WTC11 (cell line): ENCODE results near the gene TRIM7. TPM values are rescaled to one million over a fixed set of nuclear protein-coding genes. Genes with fewer than 3 reads are reported as not detected.

Experiments
- ATAC-seq: fragments of 200-7000 bp; cut with Tn5 transposase; 2 replicates; pipeline ENCODE4 v1.10.0; 2021; ENCODE audit warnings: mild to moderate bottlenecking, moderate library complexity
- CTCF ChIA-PET: fragments of 300-600 bp; sonication (Branson Sonifier 250); formaldehyde crosslinking; loops from one replicate; lab custom pipeline; 2021; ENCODE audit warnings: antibody characterized with exemption; lab: Charles Lee
- POLR2A ChIA-PET: fragments of 350-600 bp; sonication (Branson Sonifier 250); formaldehyde crosslinking; loops from one replicate; lab custom pipeline; 2021; ENCODE audit warnings: antibody characterized with exemption; lab: Charles Lee
- DNase-seq: peaks from one replicate; pipeline ENCODE4 v3.0.0; 2021; ENCODE audit warnings: low spot score
- H3K27ac Mint-ChIP-seq: 2 replicates; pipeline ENCODE4 v1.8.0; 2021; ENCODE audit warnings: mixed read lengths
- H3K27me3 Mint-ChIP-seq: 2 replicates; pipeline ENCODE4 v1.8.0; 2021; ENCODE audit warnings: low read depth, mild to moderate bottlenecking, moderate library complexity, mixed read lengths
- H3K36me3 Mint-ChIP-seq: 2 replicates; pipeline ENCODE4 v1.8.0; 2021; ENCODE audit warnings: mixed read lengths
- H3K4me1 Mint-ChIP-seq: 2 replicates; pipeline ENCODE4 v1.8.0; 2022; ENCODE audit warnings: mixed read lengths
- H3K4me3 Mint-ChIP-seq: 2 replicates; pipeline ENCODE4 v1.8.0; 2021; ENCODE audit warnings: mild to moderate bottlenecking, moderate library complexity, mixed read lengths
- H3K9me3 Mint-ChIP-seq: 2 replicates; pipeline ENCODE4 v1.8.0; 2021; ENCODE audit warnings: mixed read lengths
- ATF1 ChIP-seq: sonication (generic); formaldehyde crosslinking; IDR thresholded peaks from 2 replicates; pipeline ENCODE4 v1.8.1; 2023; ENCODE audit warnings: mild to moderate bottlenecking, moderate library complexity, missing genetic modification reagents
- ETV6 ChIP-seq: sonication (generic); formaldehyde crosslinking; IDR thresholded peaks from 2 replicates; pipeline ENCODE4 v1.8.1; 2022; ENCODE audit warnings: mild to moderate bottlenecking, missing genetic modification reagents
- NFATC4 ChIP-seq: fragments of 250-450 bp; sonication (Bioruptor Pico); IDR thresholded peaks from 2 replicates; pipeline ENCODE4 v1.9.0; 2021; ENCODE audit warnings: mild to moderate bottlenecking
- NFE2L1 ChIP-seq: sonication (generic); formaldehyde crosslinking; IDR thresholded peaks from 2 replicates; pipeline ENCODE4 v1.8.1; 2023; ENCODE audit warnings: missing genetic modification reagents
- NFYB ChIP-seq: sonication (generic); formaldehyde crosslinking; conservative IDR thresholded peaks from 2 replicates; pipeline ENCODE4 v1.8.0; 2022; ENCODE audit warnings: low read depth, missing genetic modification reagents
- NR1H2 ChIP-seq: sonication (generic); formaldehyde crosslinking; IDR thresholded peaks from 2 replicates; pipeline ENCODE4 v1.9.0; 2021; ENCODE audit warnings: mild to moderate bottlenecking, moderate library complexity, missing genetic modification reagents
- NR3C1 ChIP-seq: sonication (generic); formaldehyde crosslinking; conservative IDR thresholded peaks from 2 replicates; pipeline ENCODE4 v1.8.1; 2023; ENCODE audit warnings: low read depth, mild to moderate bottlenecking, missing genetic modification reagents
- RORB ChIP-seq: fragments of 250-450 bp; sonication (Bioruptor Pico); IDR thresholded peaks from 2 replicates; pipeline ENCODE4 v1.9.0; 2021; ENCODE audit warnings: mild to moderate bottlenecking
- ZBTB21 ChIP-seq: sonication (generic); formaldehyde crosslinking; IDR thresholded peaks from 2 replicates; pipeline ENCODE4 v1.8.1; 2023; ENCODE audit warnings: mild to moderate bottlenecking, missing genetic modification reagents, borderline replicate concordance
- ZNF138 ChIP-seq: sonication (generic); formaldehyde crosslinking; conservative IDR thresholded peaks from 2 replicates; pipeline ENCODE4 v1.8.1; 2022; ENCODE audit warnings: mild to moderate bottlenecking, moderate library complexity, missing genetic modification reagents
- ZNF219 ChIP-seq: sonication (generic); formaldehyde crosslinking; IDR thresholded peaks from 2 replicates; pipeline ENCODE4 v1.8.0; 2023; ENCODE audit warnings: missing genetic modification reagents, mild to moderate bottlenecking, borderline replicate concordance
- ZNF423 ChIP-seq: fragments of 250-450 bp; sonication (Bioruptor Pico); IDR thresholded peaks from 2 replicates; pipeline ENCODE4 v2.1.2; 2022; ENCODE audit warnings: mild to moderate bottlenecking, moderate library complexity
- total RNA-seq: library from RNA; stranded (reverse); gene quantifications from 3 replicates; pipeline ENCODE4 v1.2.3, GENCODE V29; 2021
- TF ChIP-seq, protein P1 (sequence below): sonication (generic); formaldehyde crosslinking; conservative IDR thresholded peaks from 2 replicates; pipeline ENCODE4 v1.8.1; 2023; ENCODE audit warnings: mild to moderate bottlenecking, low read depth, missing genetic modification reagents, moderate library complexity
- TF ChIP-seq, protein P2 (sequence below): sonication (generic); formaldehyde crosslinking; IDR thresholded peaks from 2 replicates; pipeline ENCODE4 v1.8.1; 2022; ENCODE audit warnings: mild to moderate bottlenecking, moderate library complexity, missing genetic modification reagents
- TF ChIP-seq, protein P3 (sequence below): fragments of 250-450 bp; sonication (Bioruptor Pico); IDR thresholded peaks from 2 replicates; pipeline ENCODE4 v1.8.0; 2021; ENCODE audit warnings: mild to moderate bottlenecking
- TF ChIP-seq, protein P4 (sequence below): fragments of 250-450 bp; sonication (Bioruptor Pico); conservative IDR thresholded peaks from 2 replicates; pipeline ENCODE4 v1.9.0; 2021; ENCODE audit warnings: mild to moderate bottlenecking

The TRIM7 gene
- total RNA-seq, 1 experiment from 2014 or later: 1.4 TPM

DNA sequence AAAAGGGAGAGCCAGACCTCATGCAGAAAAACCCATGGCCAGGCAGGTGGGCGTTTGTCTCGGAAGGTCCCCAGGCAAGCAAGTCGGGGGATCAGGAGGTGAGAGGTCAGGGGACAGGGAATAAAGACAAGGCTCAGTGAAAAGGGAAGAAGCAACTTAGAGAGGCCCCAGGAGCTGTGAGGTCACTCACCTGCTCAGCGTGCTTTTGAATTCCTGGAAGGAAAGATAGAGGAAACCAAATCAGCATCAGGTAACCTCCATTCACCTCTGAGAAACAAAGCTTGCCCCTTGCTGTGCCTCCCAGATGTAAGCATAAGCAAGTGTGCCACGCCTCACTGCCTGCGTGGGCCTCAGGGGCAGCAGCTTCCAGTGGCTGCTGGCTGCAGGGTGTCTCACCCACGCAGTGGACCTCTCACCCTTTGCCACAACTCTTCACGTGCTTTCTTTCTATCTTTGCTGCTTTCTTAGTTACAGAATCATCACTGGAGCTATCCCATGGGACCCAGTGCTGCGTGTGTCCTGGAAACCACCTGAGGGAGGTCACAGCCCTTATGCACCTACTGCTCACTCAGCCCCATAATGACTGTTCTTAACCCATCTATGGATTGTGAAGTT is 6.0 kb downstream of the TRIM7 start:
- Mint-ChIP-seq H3K4me1 (peaks cover 54% of the 10 kb centered on the region), H3K36me3 (no peaks in the 10 kb centered on the region), H3K4me3 (no peak overlapping the region), H3K9me3 (no peaks in the 10 kb centered on the region), H3K27ac (no peak overlapping the region), H3K27me3 (peaks cover 56% of the 10 kb centered on the region)
- POLR2A ChIA-PET: interaction anchor here (1.0 to 1.3 kb wide), 2 partner anchors 8 to 61 kb away, joined by 3 read pairs; no protein-coding TSS in a partner anchor
- peak; percentile 29 for ATAC-seq
- TF ChIP-seq NR1H2 (no peak), ZNF219 (CRISPR knock-in tag) (no peak), ZNF423 (CRISPR knock-in tag) (no peak), NFATC4 (CRISPR knock-in tag) (no peak), NFYB (no peak)
- TF ChIP-seq, protein P1, sequence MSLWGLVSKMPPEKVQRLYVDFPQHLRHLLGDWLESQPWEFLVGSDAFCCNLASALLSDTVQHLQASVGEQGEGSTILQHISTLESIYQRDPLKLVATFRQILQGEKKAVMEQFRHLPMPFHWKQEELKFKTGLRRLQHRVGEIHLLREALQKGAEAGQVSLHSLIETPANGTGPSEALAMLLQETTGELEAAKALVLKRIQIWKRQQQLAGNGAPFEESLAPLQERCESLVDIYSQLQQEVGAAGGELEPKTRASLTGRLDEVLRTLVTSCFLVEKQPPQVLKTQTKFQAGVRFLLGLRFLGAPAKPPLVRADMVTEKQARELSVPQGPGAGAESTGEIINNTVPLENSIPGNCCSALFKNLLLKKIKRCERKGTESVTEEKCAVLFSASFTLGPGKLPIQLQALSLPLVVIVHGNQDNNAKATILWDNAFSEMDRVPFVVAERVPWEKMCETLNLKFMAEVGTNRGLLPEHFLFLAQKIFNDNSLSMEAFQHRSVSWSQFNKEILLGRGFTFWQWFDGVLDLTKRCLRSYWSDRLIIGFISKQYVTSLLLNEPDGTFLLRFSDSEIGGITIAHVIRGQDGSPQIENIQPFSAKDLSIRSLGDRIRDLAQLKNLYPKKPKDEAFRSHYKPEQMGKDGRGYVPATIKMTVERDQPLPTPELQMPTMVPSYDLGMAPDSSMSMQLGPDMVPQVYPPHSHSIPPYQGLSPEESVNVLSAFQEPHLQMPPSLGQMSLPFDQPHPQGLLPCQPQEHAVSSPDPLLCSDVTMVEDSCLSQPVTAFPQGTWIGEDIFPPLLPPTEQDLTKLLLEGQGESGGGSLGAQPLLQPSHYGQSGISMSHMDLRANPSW (CRISPR knock-in tag): no peak
- DNase-seq: peak; percentile 16
- CTCF ChIA-PET: interaction anchor here (0.9 to 1.6 kb wide), 3 partner anchors 14 to 30 kb away, joined by 3 to 10 read pairs (median 3); no protein-coding TSS in a partner anchor

DNA sequence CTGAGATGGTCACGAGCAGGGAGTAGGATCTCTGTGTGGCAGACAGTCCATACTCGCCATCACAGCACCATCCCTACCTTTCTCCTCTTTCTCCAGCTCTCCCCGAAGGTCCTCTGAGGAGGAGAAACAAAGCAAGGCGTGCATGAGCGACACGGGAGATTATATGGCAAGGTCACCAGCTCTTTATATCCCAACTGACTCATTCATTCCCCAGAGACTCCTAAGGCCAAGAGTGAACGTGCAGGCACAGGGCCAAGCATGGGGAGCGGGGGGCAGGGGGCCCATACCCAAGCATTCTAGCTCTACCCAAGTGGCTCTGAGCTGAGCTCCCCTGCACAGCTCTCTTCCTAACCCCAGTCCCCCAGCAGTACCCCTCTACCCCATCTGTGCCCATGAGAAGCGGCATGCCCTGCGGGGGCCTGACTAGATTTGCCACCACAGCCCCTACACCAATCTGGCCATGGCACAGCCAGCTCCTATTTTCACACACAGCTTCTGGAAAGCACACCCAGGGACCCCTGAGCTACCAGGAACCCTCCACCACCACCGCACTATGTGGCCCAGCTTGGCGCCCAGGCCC is 6.8 kb downstream of the TRIM7 start:
- no peak for ATAC-seq
- Mint-ChIP-seq H3K4me3 (no peak overlapping the region), H3K9me3 (no peaks in the 10 kb centered on the region), H3K36me3 (no peaks in the 10 kb centered on the region), H3K27ac (no peak overlapping the region), H3K27me3 (peaks cover 48% of the 10 kb centered on the region), H3K4me1 (peaks cover 50% of the 10 kb centered on the region)
- CTCF ChIA-PET: interaction anchor here (0.8 to 1.6 kb wide), 4 partner anchors 14 to 414 kb away, joined by 3 to 10 read pairs (median 5); no protein-coding TSS in a partner anchor
- DNase-seq: no peak
- POLR2A ChIA-PET: interaction anchor here (1.3 kb wide), 1 partner anchor 9 kb away, joined by 3 read pairs; no protein-coding TSS in a partner anchor
- TF ChIP-seq NFE2L1 (no peak), NFATC4 (CRISPR knock-in tag) (no peak), ZNF138 (no peak), ATF1 (CRISPR knock-in tag) (no peak), NFYB (no peak), NR3C1 (CRISPR knock-in tag) (no peak), ZNF219 (CRISPR knock-in tag) (no peak), RORB (CRISPR knock-in tag) (no peak), ZBTB21 (CRISPR knock-in tag) (no peak), ETV6 (no peak)
- TF ChIP-seq, protein P2, sequence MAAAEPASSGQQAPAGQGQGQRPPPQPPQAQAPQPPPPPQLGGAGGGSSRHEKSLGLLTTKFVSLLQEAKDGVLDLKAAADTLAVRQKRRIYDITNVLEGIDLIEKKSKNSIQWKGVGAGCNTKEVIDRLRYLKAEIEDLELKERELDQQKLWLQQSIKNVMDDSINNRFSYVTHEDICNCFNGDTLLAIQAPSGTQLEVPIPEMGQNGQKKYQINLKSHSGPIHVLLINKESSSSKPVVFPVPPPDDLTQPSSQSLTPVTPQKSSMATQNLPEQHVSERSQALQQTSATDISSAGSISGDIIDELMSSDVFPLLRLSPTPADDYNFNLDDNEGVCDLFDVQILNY (CRISPR knock-in tag): no peak
- TF ChIP-seq, protein P3, sequence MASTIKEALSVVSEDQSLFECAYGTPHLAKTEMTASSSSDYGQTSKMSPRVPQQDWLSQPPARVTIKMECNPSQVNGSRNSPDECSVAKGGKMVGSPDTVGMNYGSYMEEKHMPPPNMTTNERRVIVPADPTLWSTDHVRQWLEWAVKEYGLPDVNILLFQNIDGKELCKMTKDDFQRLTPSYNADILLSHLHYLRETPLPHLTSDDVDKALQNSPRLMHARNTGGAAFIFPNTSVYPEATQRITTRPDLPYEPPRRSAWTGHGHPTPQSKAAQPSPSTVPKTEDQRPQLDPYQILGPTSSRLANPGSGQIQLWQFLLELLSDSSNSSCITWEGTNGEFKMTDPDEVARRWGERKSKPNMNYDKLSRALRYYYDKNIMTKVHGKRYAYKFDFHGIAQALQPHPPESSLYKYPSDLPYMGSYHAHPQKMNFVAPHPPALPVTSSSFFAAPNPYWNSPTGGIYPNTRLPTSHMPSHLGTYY (CRISPR knock-in tag): no peak
- TF ChIP-seq, protein P4, sequence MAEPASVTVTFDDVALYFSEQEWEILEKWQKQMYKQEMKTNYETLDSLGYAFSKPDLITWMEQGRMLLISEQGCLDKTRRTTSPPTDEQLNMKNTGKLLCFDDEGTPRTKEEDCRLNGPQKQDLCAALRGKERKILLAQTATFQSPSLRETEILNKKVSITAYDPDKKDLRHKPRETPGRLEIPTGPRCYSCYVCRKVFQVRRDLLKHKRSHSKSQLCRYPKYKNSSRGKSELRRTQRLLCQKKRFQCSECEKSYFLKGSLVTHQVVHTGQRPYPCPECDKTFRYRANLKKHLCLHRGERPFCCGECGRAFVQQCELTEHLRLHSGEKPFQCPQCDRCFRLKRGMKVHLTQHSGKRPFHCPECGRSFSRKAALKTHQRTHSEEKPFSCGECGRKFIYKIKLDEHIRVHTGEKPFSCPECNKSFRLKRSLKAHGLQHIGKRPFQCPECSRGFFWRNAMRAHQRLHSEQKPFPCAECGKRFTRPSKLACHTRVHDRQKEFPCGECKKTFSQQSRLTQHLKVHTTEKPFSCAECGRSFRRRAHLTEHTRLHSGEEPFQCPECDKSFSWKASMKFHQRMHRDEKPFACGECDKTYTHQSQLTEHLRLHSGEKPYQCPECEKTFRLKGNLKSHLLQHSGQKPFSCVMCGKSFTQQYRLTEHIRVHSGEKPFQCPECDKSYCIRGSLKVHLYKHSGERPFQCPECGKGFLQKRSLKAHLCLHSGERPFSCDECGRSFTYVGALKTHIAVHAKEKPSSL (CRISPR knock-in tag): no peak
- TF ChIP-seq, protein P1 (CRISPR knock-in tag): no peak
